Neuronal stem cell (in vitro differentiated cells): ENCODE measurements around the gene GYS2.
A peak's percentile ranks its signal among the peaks of the same experiment; 100 is the strongest.

Experiments used
- DNase-seq: peaks from one replicate; pipeline ENCODE4 v3.0.0-alpha.2; 2013; ENCODE audit warnings: low spot score
- H2AFZ ChIP-seq: one replicate; pipeline ENCODE4 v1.6.1; 2013; ENCODE audit warnings: mild to moderate bottlenecking, low read length, inconsistent platforms
- H2AK5ac ChIP-seq: 2 replicates; pipeline ENCODE4 v1.6.1; 2013; ENCODE audit warnings: low read depth, mild to moderate bottlenecking, inconsistent platforms, low read length, moderate library complexity, mixed read lengths
- H2BK120ac ChIP-seq: 2 replicates; pipeline ENCODE4 v1.6.1; 2013; ENCODE audit warnings: low read depth, mild to moderate bottlenecking, inconsistent platforms, low read length, moderate library complexity, mixed read lengths
- H2BK12ac ChIP-seq: one replicate; pipeline ENCODE4 v1.6.1; 2013; ENCODE audit warnings: low read length, inconsistent platforms
- H2BK15ac ChIP-seq: 2 replicates; pipeline ENCODE4 v1.6.1; 2013; ENCODE audit warnings: mild to moderate bottlenecking, low read length, inconsistent platforms, mixed read lengths
- H2BK5ac ChIP-seq: one replicate; pipeline ENCODE4 v1.6.1; 2013; ENCODE audit warnings: inconsistent platforms, mild to moderate bottlenecking, low read length, moderate library complexity
- H3K14ac ChIP-seq: one replicate; pipeline ENCODE4 v1.6.1; 2013; ENCODE audit warnings: low read length, inconsistent platforms
- H3K18ac ChIP-seq: 2 replicates; pipeline ENCODE4 v1.6.1; 2013; ENCODE audit warnings: low read length, inconsistent platforms
- H3K23ac ChIP-seq: 2 replicates; pipeline ENCODE4 v1.6.1; 2013; ENCODE audit warnings: low read depth, mild to moderate bottlenecking, mixed read lengths, low read length, inconsistent platforms; ENCODE audit not compliant: poor library complexity
- H3K27ac ChIP-seq: replicated peaks from 3 replicates; pipeline ENCODE4 v1.5.1; 2013; ENCODE audit warnings: low read length, inconsistent platforms
- H3K27me3 ChIP-seq, 3 experiments: 2 replicates each; pipeline ENCODE4 v1.6.1; 2013; ENCODE audit warnings: low read length in 3 of 3, mild to moderate bottlenecking in 2 of 3, inconsistent platforms in 1 of 3, low read depth in 1 of 3, mixed read lengths in 1 of 3, moderate library complexity in 1 of 3; ENCODE audit not compliant: control insufficient read depth in 3 of 3, insufficient read depth in 3 of 3
- H3K36me3 ChIP-seq, 2 donors: replicated peaks in 1 of 2; 2 replicates each; pipeline ENCODE4 v1.6.1; 2013; ENCODE audit warnings: low read length in 2 of 2; ENCODE audit not compliant: control insufficient read depth in 2 of 2, insufficient read depth in 2 of 2
- H3K4ac ChIP-seq: 2 replicates; pipeline ENCODE4 v1.6.1; 2013; ENCODE audit warnings: inconsistent platforms, mild to moderate bottlenecking, low read length, moderate library complexity
- H3K4me1 ChIP-seq, 2 donors: 1 replicate in 1 of 2; 2 replicates in 1 of 2; pipeline ENCODE4 v1.6.1; 2013; ENCODE audit warnings: low read length in 2 of 2, low read depth in 1 of 2; ENCODE audit not compliant: control insufficient read depth in 2 of 2, insufficient read depth in 1 of 2
- H3K4me2 ChIP-seq: one replicate; pipeline ENCODE4 v1.6.1; 2013; ENCODE audit warnings: mild to moderate bottlenecking, low read length, inconsistent platforms; ENCODE audit not compliant: insufficient read depth, poor library complexity, severe bottlenecking
- H3K4me3 ChIP-seq, 2 donors: 2 replicates each; pipeline ENCODE4 v1.5.1; 2013; ENCODE audit warnings: low read length in 2 of 2, mild to moderate bottlenecking in 2 of 2, inconsistent platforms in 1 of 2, moderate library complexity in 1 of 2
- H3K79me1 ChIP-seq: one replicate; pipeline ENCODE4 v1.6.1; 2013; ENCODE audit warnings: low read depth, mild to moderate bottlenecking, inconsistent platforms, low read length, moderate library complexity
- H3K9ac ChIP-seq: one replicate; pipeline ENCODE4 v1.6.1; 2013; ENCODE audit warnings: mild to moderate bottlenecking, low read depth, low read length, inconsistent platforms; ENCODE audit not compliant: poor library complexity
- H3K9me3 ChIP-seq, 2 donors: replicated peaks in 1 of 2; 2 replicates each; pipeline versions ENCODE3 to v1.6.1; 2013; ENCODE audit warnings: low read length in 2 of 2, mild to moderate bottlenecking in 2 of 2, inconsistent platforms in 1 of 2, low read depth in 1 of 2, mixed read lengths in 1 of 2, moderate library complexity in 1 of 2; ENCODE audit not compliant: control insufficient read depth in 2 of 2, insufficient read depth in 1 of 2
- H4K8ac ChIP-seq: one replicate; pipeline ENCODE4 v1.6.1; 2013; ENCODE audit warnings: low read depth, mild to moderate bottlenecking, inconsistent platforms, low read length, moderate library complexity
- H4K91ac ChIP-seq: one replicate; pipeline ENCODE4 v1.6.1; 2013; ENCODE audit warnings: low read length, low read depth, mild to moderate bottlenecking, inconsistent platforms; ENCODE audit not compliant: poor library complexity
- WGBS, 2 donors: extraction: QIAGEN DNeasy Blood & Tissue Kit; methylation state at CpG; one replicate each; pipeline ENCODE4 v1.1.7; 2013; ENCODE audit warnings: missing lambda C conversion rate in 2 of 2, mixed read lengths in 1 of 2; ENCODE audit not compliant: insufficient read length in 2 of 2, insufficient replicate concordance in 1 of 2; ENCODE audit errors: extremely low coverage in 2 of 2; 5-methylcytosine and 5-hydroxymethylcytosine counted together

The GYS2 gene

DNA sequence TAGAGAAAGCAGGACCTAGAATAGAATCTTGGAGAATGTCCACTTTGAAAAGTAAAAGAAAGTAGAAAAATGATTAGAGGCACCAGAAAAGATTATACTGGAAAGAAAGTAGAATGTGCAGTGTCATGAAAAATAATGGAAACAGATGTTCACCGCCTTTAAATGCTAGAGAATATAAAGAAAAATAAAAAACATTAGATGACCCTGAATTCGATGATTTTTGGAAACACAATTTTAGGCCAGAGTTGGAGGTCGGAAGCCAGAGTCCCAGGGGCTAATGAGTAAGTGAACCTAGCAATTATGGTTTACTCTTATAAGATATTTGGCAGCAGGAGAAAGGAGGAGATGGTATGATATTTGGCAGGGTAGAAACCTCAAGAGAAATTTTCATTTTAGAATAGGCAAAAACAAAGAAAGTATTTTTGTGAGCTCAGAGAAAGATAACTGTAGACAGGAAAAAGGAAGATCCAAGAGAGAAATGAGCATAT is 37.7 kb downstream of the GYS2 start:
- no peaks in the 10 kb centered on the region for H3K4me1 ChIP-seq
- no peak overlapping the region for H2BK12ac ChIP-seq
- H3K9ac ChIP-seq, result no peak overlapping the region
- H4K8ac ChIP-seq, result no peak overlapping the region
- H2BK5ac ChIP-seq, result no peak overlapping the region
- H3K27ac ChIP-seq, result no peak overlapping the region
- no peak overlapping the region for H3K4ac ChIP-seq
- H2BK120ac ChIP-seq, result no peak overlapping the region
- no CpG with 5 or more reads among the region's 3 CpGs for WGBS, 2 donors
- no peaks in the 10 kb centered on the region for H3K36me3 ChIP-seq
- H3K4me3 ChIP-seq, result no peak overlapping the region
- no peaks in the 10 kb centered on the region for H3K9me3 ChIP-seq
- no peak overlapping the region for H2BK15ac ChIP-seq
- H3K18ac ChIP-seq, result no peak overlapping the region
- no peak overlapping the region for H2AFZ ChIP-seq
- no peaks in the 10 kb centered on the region for H3K79me1 ChIP-seq
- H3K23ac ChIP-seq, result no peak overlapping the region
- no peak overlapping the region for H2AK5ac ChIP-seq
- no peaks in the 10 kb centered on the region for H3K27me3 ChIP-seq
- no peak overlapping the region for H4K91ac ChIP-seq
- H3K14ac ChIP-seq, result no peak overlapping the region
- DNase-seq, result no peak
- no peak overlapping the region for H3K4me2 ChIP-seq

DNA sequence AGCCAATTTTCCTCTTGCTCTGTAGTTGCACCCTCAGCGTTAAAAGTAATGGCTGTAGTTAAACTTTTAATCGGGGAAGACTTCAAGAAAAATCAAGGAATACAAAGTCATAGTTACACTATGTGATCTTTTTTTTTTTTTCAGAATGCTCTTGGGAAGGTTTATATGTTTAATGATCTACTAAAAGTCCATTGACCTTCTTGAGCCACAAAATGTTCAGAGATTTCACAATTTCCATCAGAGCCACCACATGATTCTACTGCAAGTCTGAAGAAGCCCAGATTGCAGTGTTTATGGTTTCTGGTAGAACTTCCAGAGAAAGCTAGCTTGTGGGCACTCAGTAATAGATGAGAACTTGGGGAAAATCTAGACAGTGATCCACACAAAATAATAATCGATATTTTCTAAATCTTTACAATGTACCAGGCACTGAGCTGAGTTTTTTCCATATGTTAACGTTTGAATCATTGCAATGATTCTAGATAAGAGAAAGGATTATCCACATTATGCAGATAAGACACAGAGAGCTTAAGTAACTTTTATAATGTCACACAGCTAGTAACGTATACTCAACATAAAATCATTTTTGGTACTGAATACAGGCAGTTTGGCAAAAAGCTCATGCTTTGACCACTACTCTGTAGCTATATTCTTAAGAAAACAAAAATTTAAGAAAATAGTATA is 38.3 kb downstream of the GYS2 start:
- WGBS, 2 donors, result no CpG with 5 or more reads among the region's 5 CpGs
- no peak for DNase-seq
- no peak overlapping the region for H3K4me2 ChIP-seq

GRCh38 chr12:21562859-21563258 is 41.8 kb downstream of the GYS2 start:
- no peak overlapping the region for H3K4ac ChIP-seq
- no peak overlapping the region for H2AK5ac ChIP-seq
- H3K18ac ChIP-seq, result no peak overlapping the region
- no peak overlapping the region for H3K4me2 ChIP-seq
- no peak overlapping the region for H3K4me3 ChIP-seq
- H2BK12ac ChIP-seq, result no peak overlapping the region
- no peak overlapping the region for H3K27ac ChIP-seq
- no CpG with 5 or more reads among the region's 2 CpGs for WGBS, 2 donors
- no peak for DNase-seq
- no peaks in the 10 kb centered on the region for H3K36me3 ChIP-seq
- H2BK120ac ChIP-seq, result no peak overlapping the region
- no peak overlapping the region for H3K14ac ChIP-seq
- no peak overlapping the region for H3K23ac ChIP-seq
- H3K4me1 ChIP-seq, result no peaks in the 10 kb centered on the region
- H2BK5ac ChIP-seq, result no peak overlapping the region
- no peak overlapping the region for H4K91ac ChIP-seq
- no peaks in the 10 kb centered on the region for H3K9me3 ChIP-seq
- no peak overlapping the region for H3K9ac ChIP-seq
- peak overlapping the region; percentile 8 for H2AFZ ChIP-seq
- H3K27me3 ChIP-seq, result no peaks in the 10 kb centered on the region
- H2BK15ac ChIP-seq, result no peak overlapping the region
- no peaks in the 10 kb centered on the region for H3K79me1 ChIP-seq
- no peak overlapping the region for H4K8ac ChIP-seq

More for the DNA sequence above, 38.3 kb downstream of the GYS2 start:
- H3K27ac ChIP-seq, result no peak overlapping the region
- H2AFZ ChIP-seq, result no peak overlapping the region
- H3K4me3 ChIP-seq, result no peak overlapping the region
- H3K14ac ChIP-seq, result no peak overlapping the region
- no peak overlapping the region for H2BK5ac ChIP-seq
- H3K36me3 ChIP-seq, result no peaks in the 10 kb centered on the region
- no peak overlapping the region for H2BK12ac ChIP-seq
- no peak overlapping the region for H2AK5ac ChIP-seq
- H2BK15ac ChIP-seq, result no peak overlapping the region
- H3K23ac ChIP-seq, result no peak overlapping the region
- no peak overlapping the region for H3K9ac ChIP-seq
- no peaks in the 10 kb centered on the region for H3K4me1 ChIP-seq
- no peaks in the 10 kb centered on the region for H3K27me3 ChIP-seq
- no peak overlapping the region for H2BK120ac ChIP-seq
- H3K9me3 ChIP-seq, result no peaks in the 10 kb centered on the region
- H4K91ac ChIP-seq, result no peak overlapping the region
- H3K4ac ChIP-seq, result no peak overlapping the region
- no peak overlapping the region for H3K18ac ChIP-seq
- no peaks in the 10 kb centered on the region for H3K79me1 ChIP-seq
- H4K8ac ChIP-seq, result no peak overlapping the region

DNA sequence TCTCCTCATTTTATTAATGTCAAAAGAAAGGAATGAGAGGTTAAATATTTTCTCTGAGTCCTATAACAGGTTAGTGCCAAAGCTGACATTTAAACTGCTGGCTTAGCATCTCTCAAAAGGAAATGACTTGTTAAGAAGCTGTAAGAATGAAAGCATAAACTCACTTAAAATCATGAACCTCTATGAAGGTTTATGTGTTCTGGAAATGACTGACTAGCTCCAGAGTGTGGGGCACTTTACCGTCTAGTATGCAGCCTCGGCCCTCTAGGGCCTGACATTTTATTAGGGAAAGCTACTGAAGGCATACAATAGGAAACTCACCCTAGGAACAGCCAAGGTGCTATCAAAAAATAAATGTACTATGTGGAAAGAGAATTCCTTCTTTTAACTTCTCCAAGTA is 43.5 kb downstream of the GYS2 start:
- no CpG with 5 or more reads among the region's 2 CpGs for WGBS, 2 donors
- H2AK5ac ChIP-seq, result no peak overlapping the region
- no peak overlapping the region for H2BK120ac ChIP-seq
- H3K23ac ChIP-seq, result no peak overlapping the region
- H2BK12ac ChIP-seq, result no peak overlapping the region
- no peak overlapping the region for H3K14ac ChIP-seq
- no peaks in the 10 kb centered on the region for H3K27me3 ChIP-seq
- no peak overlapping the region for H3K27ac ChIP-seq
- no peak overlapping the region for H3K9ac ChIP-seq
- no peak overlapping the region for H2BK5ac ChIP-seq
- no peak overlapping the region for H4K8ac ChIP-seq
- DNase-seq, result no peak
- H4K91ac ChIP-seq, result no peak overlapping the region
- H3K4me1 ChIP-seq, result no peaks in the 10 kb centered on the region
- H2AFZ ChIP-seq, result no peak overlapping the region
- H2BK15ac ChIP-seq, result no peak overlapping the region
- no peak overlapping the region for H3K18ac ChIP-seq
- H3K4me2 ChIP-seq, result no peak overlapping the region
- H3K4ac ChIP-seq, result no peak overlapping the region
- H3K9me3 ChIP-seq, result no peaks in the 10 kb centered on the region
- no peak overlapping the region for H3K4me3 ChIP-seq
- no peaks in the 10 kb centered on the region for H3K79me1 ChIP-seq
- no peaks in the 10 kb centered on the region for H3K36me3 ChIP-seq
